Liver (tissue), 9 donors: ENCODE measurements around the gene ERCC6L2. TPM values are rescaled to one million over a fixed set of nuclear protein-coding genes. Genes with fewer than 3 reads are reported as not detected.

ENCODE experiments used
- DNase-seq: peaks from one replicate; pipeline ENCODE4 v3.0.0-alpha.2; 2017; ENCODE audit warnings: low spot score
- H3K27ac ChIP-seq, 2 donors: one replicate each; pipeline ENCODE4 v1.7.0; 2013; ENCODE audit warnings: inconsistent platforms in 2 of 2, low read length in 2 of 2, control low read depth in 1 of 2, low read depth in 1 of 2, mild to moderate bottlenecking in 1 of 2
- H3K27me3 ChIP-seq, 4 donors: one replicate each; pipeline versions ENCODE4 v1.6.1 to v1.7.0; 2013; ENCODE audit warnings: low read length in 3 of 4, inconsistent platforms in 1 of 4, mild to moderate bottlenecking in 1 of 4, moderate library complexity in 1 of 4; ENCODE audit not compliant: control insufficient read depth in 4 of 4, insufficient read depth in 4 of 4
- H3K36me3 ChIP-seq, 4 donors: one replicate each; pipeline versions ENCODE4 v1.6.1 to v1.7.0; 2013; ENCODE audit warnings: low read length in 3 of 4, mild to moderate bottlenecking in 3 of 4, low read depth in 1 of 4, moderate library complexity in 1 of 4; ENCODE audit not compliant: control insufficient read depth in 4 of 4, insufficient read depth in 3 of 4
- H3K4me1 ChIP-seq, 4 donors: one replicate each; pipeline versions ENCODE4 v1.6.1 to v1.7.0; 2013; ENCODE audit warnings: low read length in 3 of 4, mild to moderate bottlenecking in 3 of 4, moderate library complexity in 1 of 4; ENCODE audit not compliant: control insufficient read depth in 4 of 4, insufficient read depth in 4 of 4
- H3K4me3 ChIP-seq, 3 donors: one replicate each; pipeline versions ENCODE4 v1.6.1 to v1.7.0; 2013; ENCODE audit warnings: low read length in 3 of 3, control low read depth in 1 of 3, low read depth in 1 of 3, mild to moderate bottlenecking in 1 of 3
- H3K9ac ChIP-seq, 2 donors: one replicate each; pipeline ENCODE4 v1.7.0; 2013; ENCODE audit warnings: low read length in 2 of 2, mild to moderate bottlenecking in 2 of 2, moderate library complexity in 2 of 2, control low read depth in 1 of 2, low read depth in 1 of 2
- H3K9me3 ChIP-seq, 4 donors: one replicate each; pipeline versions ENCODE4 v1.6.1 to v1.7.0; 2013; ENCODE audit warnings: low read length in 3 of 4; ENCODE audit not compliant: control insufficient read depth in 4 of 4
- CTCF ChIP-seq: fragments of 150-350 bp; IDR thresholded peaks from 2 replicates; pipeline ENCODE4 v1.5.1; 2017; ENCODE audit warnings: improper control_type of control experiment, low read depth, low read length; ENCODE audit not compliant: missing input control
- EGR1 ChIP-seq, 2 donors: IDR thresholded peaks; 2 replicates each; pipeline ENCODE4 v1.6.1; 2016 to 2018; ENCODE audit warnings: antibody characterized with exemption in 2 of 2, low read depth in 2 of 2
- FOXA1 ChIP-seq: IDR thresholded peaks from 2 replicates; pipeline ENCODE4 v1.6.1; 2016; ENCODE audit warnings: antibody characterized with exemption
- GABPA ChIP-seq, 2 donors: IDR thresholded peaks in 1 of 2; conservative IDR thresholded peaks in 1 of 2; 2 replicates each; pipeline ENCODE4 v1.6.1; 2016; ENCODE audit warnings: antibody characterized with exemption in 2 of 2, mild to moderate bottlenecking in 1 of 2, moderate library complexity in 1 of 2
- HNF4G ChIP-seq: IDR thresholded peaks from 2 replicates; pipeline ENCODE4 v1.6.1; 2016; ENCODE audit warnings: antibody characterized with exemption
- JUND ChIP-seq, 2 donors: IDR thresholded peaks; 2 replicates each; pipeline ENCODE4 v1.6.1; 2016; ENCODE audit warnings: antibody characterized with exemption in 2 of 2
- NR2F2 ChIP-seq: IDR thresholded peaks from 2 replicates; pipeline ENCODE4 v1.6.1; 2016; ENCODE audit warnings: antibody characterized with exemption
- RAD21 ChIP-seq, 2 donors: IDR thresholded peaks; 2 replicates each; pipeline ENCODE4 v1.6.1; 2016; ENCODE audit warnings: antibody characterized with exemption in 2 of 2, mild to moderate bottlenecking in 2 of 2
- RXRA ChIP-seq, 2 donors: IDR thresholded peaks; 2 replicates each; pipeline ENCODE4 v1.6.1; 2017 to 2018; ENCODE audit warnings: antibody characterized with exemption in 2 of 2, mild to moderate bottlenecking in 1 of 2
- SP1 ChIP-seq: IDR thresholded peaks from 2 replicates; pipeline ENCODE4 v1.6.1; 2018; ENCODE audit warnings: antibody characterized with exemption, mild to moderate bottlenecking
- YY1 ChIP-seq: IDR thresholded peaks from 2 replicates; pipeline ENCODE4 v1.6.1; 2016; ENCODE audit warnings: antibody characterized with exemption, mild to moderate bottlenecking
- ZBTB33 ChIP-seq: IDR thresholded peaks from 2 replicates; pipeline ENCODE4 v1.6.1; 2016; ENCODE audit warnings: antibody characterized with exemption
- WGBS: extraction: QIAGEN DNeasy Blood & Tissue Kit; methylation state at CpG from one replicate; pipeline ENCODE4 v1.1.7; 2013; 5-methylcytosine and 5-hydroxymethylcytosine counted together
- polyA plus RNA-seq, 2 donors: library from polyadenylated mRNA; stranded (reverse) in 1 of 2; unstranded in 1 of 2; fragments of 200-250 nt in 1 of 2; fragments of >200 nt in 1 of 2; fragmentation: Nextera tagmentation in 1 of 2; extraction: Ambion mirVana in 1 of 2; gene quantifications; one replicate each; pipeline versions ENCODE4 v1.2.1 to v1.2.3, GENCODE V29; 2013 to 2015
- total RNA-seq, 2 donors: library from RNA; depleted of rRNA; stranded (reverse); fragments of >200 nt; gene quantifications; one replicate each; pipeline ENCODE4 v1.2.3, GENCODE V29; 2014
- TF ChIP-seq, protein P1 (sequence below): IDR thresholded peaks from 2 replicates; pipeline ENCODE4 v1.6.1; 2016; ENCODE audit warnings: antibody characterized with exemption
- TF ChIP-seq, protein P2 (sequence below): IDR thresholded peaks from 2 replicates; pipeline ENCODE4 v1.6.1; 2016; ENCODE audit warnings: antibody characterized with exemption
- TF ChIP-seq, protein P3 (sequence below): IDR thresholded peaks from 2 replicates; pipeline ENCODE4 v1.6.1; 2016; ENCODE audit warnings: antibody characterized with exemption, mild to moderate bottlenecking
- donor health status: healthy.
- donor health status: healthy.
- donor health status: healthy.
- donor health status: healthy.
- donor health status: healthy.

The ERCC6L2 gene
- total and polyA plus RNA-seq, 4 donors = 4.7 to 46.0 (median 22.0) TPM

DNA sequence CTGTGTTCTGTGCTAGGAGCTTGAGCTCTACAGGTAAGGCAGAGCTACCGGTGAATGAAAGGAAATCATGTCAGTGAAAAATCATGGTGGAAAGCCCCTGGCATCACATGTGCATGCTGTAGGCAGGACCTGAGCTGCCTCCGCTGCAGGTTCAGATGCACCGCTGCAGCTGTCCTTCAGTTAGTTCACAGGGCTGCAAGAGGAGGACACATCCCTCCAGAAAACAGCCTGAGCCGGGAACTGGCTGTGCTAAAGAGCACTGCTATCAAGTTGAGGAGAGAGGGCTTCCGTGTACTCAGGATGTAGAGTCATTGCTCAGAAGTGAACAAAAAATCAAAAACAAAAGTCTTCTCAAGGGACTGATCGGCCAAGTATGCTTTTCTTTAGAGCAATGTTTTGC is 138.6 kb downstream of the ERCC6L2 start:
- H3K4me1 ChIP-seq = peaks cover 0 to 14% (median 11%) of the 10 kb centered on the region in 4 donors
- peaks cover 0 to 7% (median 4%) of the 10 kb centered on the region in 4 donors for H3K36me3 ChIP-seq
- WGBS = 88% methylated on average over 6 of the region's 6 CpGs
- no peak for DNase-seq
- no peaks in the 10 kb centered on the region for H3K27me3 ChIP-seq
- no peaks in the 10 kb centered on the region for H3K9me3 ChIP-seq
- H3K27ac ChIP-seq = peak overlapping the region in 1 of 2 donors; percentile 50
- TF ChIP-seq ZBTB33 (no peak), FOXA1 (no peak), SP1 (no peak), GABPA (IDR thresholded peaks at IDR 0.05 in 1 of 2, conservative IDR thresholded peaks at IDR 0.05 in 1 of 2) (no peak), RXRA (IDR thresholded peaks at IDR 0.05) (no peak), YY1 (no peak), CTCF (no peak), EGR1 (IDR thresholded peaks at IDR 0.05; ENCODE audit: low read depth in 2 of 2) (no peak), JUND (IDR thresholded peaks at IDR 0.05) (no peak), HNF4G (no peak), NR2F2 (no peak), RAD21 (IDR thresholded peaks at IDR 0.05) (no peak)
- TF ChIP-seq, protein P1, sequence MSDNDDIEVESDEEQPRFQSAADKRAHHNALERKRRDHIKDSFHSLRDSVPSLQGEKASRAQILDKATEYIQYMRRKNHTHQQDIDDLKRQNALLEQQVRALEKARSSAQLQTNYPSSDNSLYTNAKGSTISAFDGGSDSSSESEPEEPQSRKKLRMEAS = no peak
- TF ChIP-seq, protein P2, sequence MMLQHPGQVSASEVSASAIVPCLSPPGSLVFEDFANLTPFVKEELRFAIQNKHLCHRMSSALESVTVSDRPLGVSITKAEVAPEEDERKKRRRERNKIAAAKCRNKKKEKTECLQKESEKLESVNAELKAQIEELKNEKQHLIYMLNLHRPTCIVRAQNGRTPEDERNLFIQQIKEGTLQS = no peak
- TF ChIP-seq, protein P3, sequence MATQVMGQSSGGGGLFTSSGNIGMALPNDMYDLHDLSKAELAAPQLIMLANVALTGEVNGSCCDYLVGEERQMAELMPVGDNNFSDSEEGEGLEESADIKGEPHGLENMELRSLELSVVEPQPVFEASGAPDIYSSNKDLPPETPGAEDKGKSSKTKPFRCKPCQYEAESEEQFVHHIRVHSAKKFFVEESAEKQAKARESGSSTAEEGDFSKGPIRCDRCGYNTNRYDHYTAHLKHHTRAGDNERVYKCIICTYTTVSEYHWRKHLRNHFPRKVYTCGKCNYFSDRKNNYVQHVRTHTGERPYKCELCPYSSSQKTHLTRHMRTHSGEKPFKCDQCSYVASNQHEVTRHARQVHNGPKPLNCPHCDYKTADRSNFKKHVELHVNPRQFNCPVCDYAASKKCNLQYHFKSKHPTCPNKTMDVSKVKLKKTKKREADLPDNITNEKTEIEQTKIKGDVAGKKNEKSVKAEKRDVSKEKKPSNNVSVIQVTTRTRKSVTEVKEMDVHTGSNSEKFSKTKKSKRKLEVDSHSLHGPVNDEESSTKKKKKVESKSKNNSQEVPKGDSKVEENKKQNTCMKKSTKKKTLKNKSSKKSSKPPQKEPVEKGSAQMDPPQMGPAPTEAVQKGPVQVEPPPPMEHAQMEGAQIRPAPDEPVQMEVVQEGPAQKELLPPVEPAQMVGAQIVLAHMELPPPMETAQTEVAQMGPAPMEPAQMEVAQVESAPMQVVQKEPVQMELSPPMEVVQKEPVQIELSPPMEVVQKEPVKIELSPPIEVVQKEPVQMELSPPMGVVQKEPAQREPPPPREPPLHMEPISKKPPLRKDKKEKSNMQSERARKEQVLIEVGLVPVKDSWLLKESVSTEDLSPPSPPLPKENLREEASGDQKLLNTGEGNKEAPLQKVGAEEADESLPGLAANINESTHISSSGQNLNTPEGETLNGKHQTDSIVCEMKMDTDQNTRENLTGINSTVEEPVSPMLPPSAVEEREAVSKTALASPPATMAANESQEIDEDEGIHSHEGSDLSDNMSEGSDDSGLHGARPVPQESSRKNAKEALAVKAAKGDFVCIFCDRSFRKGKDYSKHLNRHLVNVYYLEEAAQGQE = no peak
- no peak overlapping the region for H3K9ac ChIP-seq
- H3K4me3 ChIP-seq = no peak overlapping the region
